OCI-LY3 (cell line): Measurements from ENCODE around the gene PRKCI.

Source experiments
- EZH2phosphoT487 ChIP-seq: fragments of 200-600 bp; shearing (Covaris generic); IDR thresholded peaks from 2 replicates; pipeline ENCODE4 v1.6.1; 2018; ENCODE audit warnings: antibody characterized with exemption, mixed run types, low read depth
- TF ChIP-seq, protein P1 (sequence below): fragments of 200-600, 300-600 bp; sonication (generic); IDR thresholded peaks from 2 replicates; pipeline ENCODE4 v1.5.1; 2014; ENCODE audit warnings: antibody characterized with exemption, low read length, low read depth

- no peak for TF ChIP-seq EZH2phosphoT487
- TF ChIP-seq, protein P1, sequence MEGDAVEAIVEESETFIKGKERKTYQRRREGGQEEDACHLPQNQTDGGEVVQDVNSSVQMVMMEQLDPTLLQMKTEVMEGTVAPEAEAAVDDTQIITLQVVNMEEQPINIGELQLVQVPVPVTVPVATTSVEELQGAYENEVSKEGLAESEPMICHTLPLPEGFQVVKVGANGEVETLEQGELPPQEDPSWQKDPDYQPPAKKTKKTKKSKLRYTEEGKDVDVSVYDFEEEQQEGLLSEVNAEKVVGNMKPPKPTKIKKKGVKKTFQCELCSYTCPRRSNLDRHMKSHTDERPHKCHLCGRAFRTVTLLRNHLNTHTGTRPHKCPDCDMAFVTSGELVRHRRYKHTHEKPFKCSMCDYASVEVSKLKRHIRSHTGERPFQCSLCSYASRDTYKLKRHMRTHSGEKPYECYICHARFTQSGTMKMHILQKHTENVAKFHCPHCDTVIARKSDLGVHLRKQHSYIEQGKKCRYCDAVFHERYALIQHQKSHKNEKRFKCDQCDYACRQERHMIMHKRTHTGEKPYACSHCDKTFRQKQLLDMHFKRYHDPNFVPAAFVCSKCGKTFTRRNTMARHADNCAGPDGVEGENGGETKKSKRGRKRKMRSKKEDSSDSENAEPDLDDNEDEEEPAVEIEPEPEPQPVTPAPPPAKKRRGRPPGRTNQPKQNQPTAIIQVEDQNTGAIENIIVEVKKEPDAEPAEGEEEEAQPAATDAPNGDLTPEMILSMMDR = no peak
These were observed 18.8 kb upstream of the PRKCI start for GRCh38 chr3:170203457-170203856.
